Measurements from ENCODE around the gene CARMIL1.

DNA sequence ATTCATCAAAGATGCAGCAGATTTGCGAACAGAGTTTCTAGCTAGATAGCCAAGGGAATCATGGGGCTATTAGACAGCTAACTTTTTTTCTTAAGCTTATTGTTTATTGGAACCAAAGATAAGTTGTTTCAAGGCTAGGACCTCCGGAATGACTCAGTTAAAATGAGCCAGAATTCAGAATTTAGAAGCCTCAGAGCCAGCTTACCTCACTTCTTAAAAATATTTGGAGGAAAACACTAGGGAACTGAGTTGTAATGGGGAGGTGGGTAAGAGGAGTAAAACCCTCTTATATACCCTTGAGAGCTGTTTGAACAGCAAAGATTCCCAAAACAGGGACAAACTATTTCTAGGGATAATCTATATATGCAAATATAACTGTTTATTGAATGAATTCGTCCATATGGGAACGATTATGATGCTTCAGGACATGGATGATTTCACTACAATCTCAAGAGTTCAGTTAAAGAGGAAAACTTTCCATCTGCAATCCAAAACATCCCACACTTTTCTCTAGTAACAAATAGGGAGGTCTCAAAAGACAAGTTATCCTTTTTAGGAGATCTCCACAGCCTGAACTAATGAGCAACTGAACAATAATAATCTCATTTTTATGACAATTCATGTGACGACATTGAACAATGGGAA, 12.6 kb upstream of the CARMIL1 start:
- TF ChIP-seq, protein P1, sequence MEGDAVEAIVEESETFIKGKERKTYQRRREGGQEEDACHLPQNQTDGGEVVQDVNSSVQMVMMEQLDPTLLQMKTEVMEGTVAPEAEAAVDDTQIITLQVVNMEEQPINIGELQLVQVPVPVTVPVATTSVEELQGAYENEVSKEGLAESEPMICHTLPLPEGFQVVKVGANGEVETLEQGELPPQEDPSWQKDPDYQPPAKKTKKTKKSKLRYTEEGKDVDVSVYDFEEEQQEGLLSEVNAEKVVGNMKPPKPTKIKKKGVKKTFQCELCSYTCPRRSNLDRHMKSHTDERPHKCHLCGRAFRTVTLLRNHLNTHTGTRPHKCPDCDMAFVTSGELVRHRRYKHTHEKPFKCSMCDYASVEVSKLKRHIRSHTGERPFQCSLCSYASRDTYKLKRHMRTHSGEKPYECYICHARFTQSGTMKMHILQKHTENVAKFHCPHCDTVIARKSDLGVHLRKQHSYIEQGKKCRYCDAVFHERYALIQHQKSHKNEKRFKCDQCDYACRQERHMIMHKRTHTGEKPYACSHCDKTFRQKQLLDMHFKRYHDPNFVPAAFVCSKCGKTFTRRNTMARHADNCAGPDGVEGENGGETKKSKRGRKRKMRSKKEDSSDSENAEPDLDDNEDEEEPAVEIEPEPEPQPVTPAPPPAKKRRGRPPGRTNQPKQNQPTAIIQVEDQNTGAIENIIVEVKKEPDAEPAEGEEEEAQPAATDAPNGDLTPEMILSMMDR (IDR thresholded peaks at IDR 0.05 in 8 of 11, conservative IDR thresholded peaks at IDR 0.05 in 3 of 11): no peak
- TF ChIP-seq POLR2A (IDR thresholded peaks at IDR 0.05) (no peak), POLR2AphosphoS5 (IDR thresholded peaks at IDR 0.05) (no peak)

All from spleen (tissue), 7 donors.